ENCODE data around the gene RAI1.
"Not testable (repeated sequence)": the region's sequence is repeated elsewhere in the genome, so short reads cannot be mapped to it uniquely, and the experiment has no call there.

The RAI1 gene

DNA sequence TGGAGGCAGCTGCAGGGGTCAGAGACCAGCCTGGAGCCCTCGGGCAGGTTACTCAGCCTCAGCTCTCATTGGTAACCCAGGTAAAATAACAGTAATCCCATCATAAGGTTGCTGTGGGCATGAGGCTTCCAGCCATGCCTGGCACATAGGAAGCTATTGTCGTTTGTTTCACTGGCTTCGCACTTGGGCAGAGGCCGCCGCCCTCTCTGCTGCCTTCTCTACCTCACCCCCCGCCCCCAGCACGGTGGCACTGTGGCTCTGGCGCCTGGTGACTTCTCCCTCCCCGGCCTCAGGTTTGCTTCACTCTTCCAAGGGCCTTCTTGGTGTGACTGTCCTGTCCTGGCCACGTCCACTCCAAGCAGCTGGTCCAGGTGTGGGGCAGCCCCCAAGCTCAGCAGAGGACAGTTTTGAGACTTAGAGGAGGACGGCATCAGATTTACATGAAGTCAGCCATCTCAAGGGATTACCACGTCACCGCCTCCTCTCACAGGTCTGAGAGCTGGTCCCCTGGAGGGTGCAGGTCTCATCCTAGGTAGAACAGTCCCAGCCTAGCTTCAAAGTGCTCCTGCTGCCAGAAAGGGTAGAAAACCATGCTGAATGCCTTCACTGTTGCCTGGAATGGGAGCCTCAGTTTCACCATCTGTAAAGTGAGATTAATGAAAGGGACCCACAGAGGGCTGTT lies 120.7 kb downstream of the RAI1 start:
- Histone ChIP-seq H3K4me3 (ENCODE audit: low read length) (no peak overlapping the region), H3K27me3 (ENCODE audit: control insufficient read depth, insufficient read depth, low read length) (no peaks in the 10 kb centered on the region), H3K27ac (ENCODE audit: low read depth, low read length) (no peak overlapping the region), H3K9ac (ENCODE audit: low read length) (no peak overlapping the region), H3K36me3 (ENCODE audit: control insufficient read depth, insufficient read depth, low read length) (peaks cover 18% of the 10 kb centered on the region), H3K4me1 (ENCODE audit: control insufficient read depth, insufficient read depth, low read length) (no peaks in the 10 kb centered on the region)

DNA sequence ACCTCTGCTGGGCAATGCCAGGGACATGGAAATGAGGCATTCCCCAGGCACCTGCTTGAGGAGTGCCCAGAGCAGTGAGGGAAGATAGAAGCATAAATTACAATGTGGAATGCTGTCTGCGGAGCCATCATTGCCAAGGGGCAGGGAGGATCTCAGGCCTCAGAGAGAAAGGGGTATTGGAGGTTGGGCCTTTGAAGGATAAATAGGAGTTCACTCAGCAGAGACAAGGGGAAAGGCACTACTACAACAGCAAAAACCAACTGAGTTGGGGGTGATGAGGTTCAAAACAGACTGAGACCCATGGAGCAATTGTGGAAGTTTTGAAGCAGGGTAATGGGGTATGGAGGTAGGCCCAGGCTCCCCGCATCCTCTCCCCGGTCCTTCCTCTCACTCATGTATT lies 122.7 kb downstream of the RAI1 start:
- Histone ChIP-seq H3K9ac (ENCODE audit: low read length) (no peak overlapping the region), H3K4me3 (ENCODE audit: low read length) (no peak overlapping the region), H3K27ac (ENCODE audit: low read depth, low read length) (no peak overlapping the region), H3K4me1 (ENCODE audit: control insufficient read depth, insufficient read depth, low read length) (no peaks in the 10 kb centered on the region), H3K27me3 (ENCODE audit: control insufficient read depth, insufficient read depth, low read length) (no peaks in the 10 kb centered on the region), H3K36me3 (ENCODE audit: control insufficient read depth, insufficient read depth, low read length) (peaks cover 8% of the 10 kb centered on the region)

DNA sequence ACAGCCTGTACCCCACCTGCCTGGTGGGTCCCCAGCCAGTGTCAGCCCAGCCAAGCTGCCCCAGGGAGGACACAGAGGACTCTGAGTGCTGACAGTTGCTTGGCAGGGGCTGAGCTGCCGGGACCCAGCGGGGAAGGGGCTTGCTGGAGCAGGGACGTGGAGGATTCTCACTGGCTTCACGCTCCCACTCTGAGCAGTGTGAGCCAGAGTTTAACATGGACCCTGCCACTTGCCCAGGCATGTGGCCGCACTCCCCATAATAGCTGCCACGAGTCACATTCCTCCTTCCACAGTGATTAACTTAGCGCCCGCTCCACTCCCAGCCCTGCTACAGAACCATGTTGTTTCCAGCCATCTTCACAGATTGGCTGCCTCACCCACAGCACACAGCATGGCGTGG lies 124.3 kb downstream of the RAI1 start:
- H3K4me1 ChIP-seq (ENCODE audit: control insufficient read depth, insufficient read depth, low read length) = peaks cover 3% of the 10 kb centered on the region
- no peak overlapping the region for H3K9ac ChIP-seq (ENCODE audit: low read length)
- no peak overlapping the region for H3K4me3 ChIP-seq (ENCODE audit: low read length)
- peaks cover 4% of the 10 kb centered on the region for H3K36me3 ChIP-seq (ENCODE audit: control insufficient read depth, insufficient read depth, low read length)
- H3K27me3 ChIP-seq (ENCODE audit: control insufficient read depth, insufficient read depth, low read length) = no peaks in the 10 kb centered on the region
- no peak overlapping the region for H3K27ac ChIP-seq (ENCODE audit: low read depth, low read length)

DNA sequence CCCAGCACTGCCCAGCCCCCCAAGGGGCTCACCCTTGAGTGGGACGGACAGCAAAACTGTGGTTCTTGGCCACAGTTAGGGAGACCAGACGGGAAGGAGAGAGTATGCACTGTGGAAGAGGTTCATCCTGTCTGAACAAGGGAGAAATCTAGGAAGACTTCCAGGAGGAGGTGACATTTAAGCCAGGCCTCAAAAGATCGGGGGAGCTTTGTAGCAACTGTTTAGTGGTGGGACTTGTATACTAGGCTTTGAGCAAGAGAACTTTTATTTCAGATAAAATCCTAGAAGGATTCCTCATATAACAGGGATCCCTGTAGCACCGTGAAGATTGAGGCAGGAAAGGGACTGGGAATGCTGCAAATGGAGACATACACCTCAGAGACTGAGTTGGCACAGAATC lies 124.8 kb downstream of the RAI1 start:
- Histone ChIP-seq H3K27ac (ENCODE audit: low read depth, low read length) (no peak overlapping the region), H3K36me3 (ENCODE audit: control insufficient read depth, insufficient read depth, low read length) (peaks cover 4% of the 10 kb centered on the region), H3K4me3 (ENCODE audit: low read length) (no peak overlapping the region), H3K27me3 (ENCODE audit: control insufficient read depth, insufficient read depth, low read length) (no peaks in the 10 kb centered on the region), H3K4me1 (ENCODE audit: control insufficient read depth, insufficient read depth, low read length) (peaks cover 7% of the 10 kb centered on the region), H3K9ac (ENCODE audit: low read length) (no peak overlapping the region)

DNA sequence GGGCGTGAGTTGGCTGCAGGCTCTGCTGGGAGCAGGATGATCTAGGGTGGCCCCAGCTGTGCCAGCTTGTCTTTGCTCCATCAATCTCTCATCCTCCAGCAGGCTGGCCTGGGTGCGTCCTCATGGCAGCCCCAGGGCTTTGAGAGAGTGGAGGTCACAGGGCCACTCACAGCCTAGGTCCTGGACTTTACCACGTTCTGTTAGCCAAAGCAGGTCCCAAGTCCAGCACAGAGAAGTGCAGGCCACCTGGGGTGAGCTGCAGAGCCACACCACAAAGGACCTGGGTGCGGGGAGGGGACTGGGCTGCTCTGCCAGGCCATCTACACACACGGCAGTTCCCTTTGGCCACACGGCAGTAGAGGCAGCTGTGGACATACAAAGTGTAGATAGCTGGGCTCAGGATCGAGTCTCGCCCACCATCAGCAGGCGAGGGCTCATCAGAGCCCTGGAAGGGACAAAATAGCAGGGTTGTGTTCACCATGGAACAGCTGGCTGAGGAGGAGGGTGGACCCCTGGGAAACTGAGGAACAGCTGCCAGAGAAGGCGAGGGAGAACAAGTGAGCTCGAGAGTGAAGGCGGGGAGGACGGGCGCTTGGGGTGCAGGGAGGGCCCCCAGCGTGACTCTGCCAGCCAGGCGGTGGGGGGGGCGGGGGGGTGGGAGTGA lies 125.5 kb downstream of the RAI1 start:
- no peak overlapping the region for H3K9ac ChIP-seq (ENCODE audit: low read length)
- peaks cover 9% of the 10 kb centered on the region for H3K4me1 ChIP-seq (ENCODE audit: control insufficient read depth, insufficient read depth, low read length)
- no peaks in the 10 kb centered on the region for H3K27me3 ChIP-seq (ENCODE audit: control insufficient read depth, insufficient read depth, low read length)
- H3K36me3 ChIP-seq (ENCODE audit: control insufficient read depth, insufficient read depth, low read length) = peaks cover 4% of the 10 kb centered on the region
- H3K4me3 ChIP-seq (ENCODE audit: low read length) = no peak overlapping the region
- H3K27ac ChIP-seq (ENCODE audit: low read depth, low read length) = no peak overlapping the region

DNA sequence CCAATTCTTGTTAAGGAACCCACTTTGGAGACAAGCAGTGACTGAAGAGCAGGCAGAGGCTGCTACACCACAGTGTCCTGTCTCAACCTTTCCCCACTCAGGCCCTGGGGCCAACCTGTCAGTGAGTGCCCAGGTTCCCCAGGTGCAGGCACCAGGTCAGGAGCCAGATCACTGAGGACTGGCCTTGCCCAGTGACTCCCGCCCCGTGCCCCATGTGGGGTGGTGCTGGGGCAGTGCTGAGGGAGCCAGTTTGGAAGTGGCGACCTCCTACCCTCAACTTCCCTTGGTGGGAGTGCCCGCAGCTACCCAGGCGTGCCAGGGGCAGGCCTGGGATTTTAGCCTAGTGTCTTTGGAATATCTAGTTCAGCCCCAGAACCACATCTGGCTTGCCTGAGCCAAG lies 126.2 kb downstream of the RAI1 start:
- peaks cover 4% of the 10 kb centered on the region for H3K36me3 ChIP-seq (ENCODE audit: control insufficient read depth, insufficient read depth, low read length)

DNA sequence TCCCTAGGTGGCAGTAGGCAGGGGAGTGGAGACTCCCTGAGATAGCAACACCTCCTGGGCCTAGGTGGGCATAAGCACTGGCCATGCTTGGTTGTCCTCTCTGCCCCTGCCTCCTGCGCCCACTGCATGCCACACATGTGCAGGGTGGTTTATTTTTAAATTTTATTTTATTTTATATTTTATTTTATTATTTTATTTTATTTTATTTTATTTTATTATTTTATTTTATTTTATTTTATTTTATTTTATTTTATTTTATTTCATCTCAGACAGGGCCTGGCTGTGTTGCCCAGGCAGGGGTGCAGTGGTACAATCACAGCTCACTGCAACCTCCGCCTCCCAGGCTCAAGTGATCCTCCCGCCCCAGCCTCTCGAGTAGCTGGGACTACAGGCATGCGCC lies 126.9 kb downstream of the RAI1 start:
- not testable (repeated sequence) for H3K4me3 ChIP-seq (ENCODE audit: low read length); H3K9ac ChIP-seq (ENCODE audit: low read length); H3K27ac ChIP-seq (ENCODE audit: low read depth, low read length); H3K36me3 ChIP-seq (ENCODE audit: control insufficient read depth, insufficient read depth, low read length); H3K27me3 ChIP-seq (ENCODE audit: control insufficient read depth, insufficient read depth, low read length)
- H3K4me1 ChIP-seq (ENCODE audit: control insufficient read depth, insufficient read depth, low read length) = peaks cover 14% of the 10 kb centered on the region

More for the DNA sequence above, 126.2 kb downstream of the RAI1 start:
- Histone ChIP-seq H3K27me3 (ENCODE audit: control insufficient read depth, insufficient read depth, low read length) (no peaks in the 10 kb centered on the region), H3K4me1 (ENCODE audit: control insufficient read depth, insufficient read depth, low read length) (peaks cover 14% of the 10 kb centered on the region), H3K4me3 (ENCODE audit: low read length) (no peak overlapping the region), H3K9ac (ENCODE audit: low read length) (no peak overlapping the region), H3K27ac (ENCODE audit: low read depth, low read length) (no peak overlapping the region)

DNA sequence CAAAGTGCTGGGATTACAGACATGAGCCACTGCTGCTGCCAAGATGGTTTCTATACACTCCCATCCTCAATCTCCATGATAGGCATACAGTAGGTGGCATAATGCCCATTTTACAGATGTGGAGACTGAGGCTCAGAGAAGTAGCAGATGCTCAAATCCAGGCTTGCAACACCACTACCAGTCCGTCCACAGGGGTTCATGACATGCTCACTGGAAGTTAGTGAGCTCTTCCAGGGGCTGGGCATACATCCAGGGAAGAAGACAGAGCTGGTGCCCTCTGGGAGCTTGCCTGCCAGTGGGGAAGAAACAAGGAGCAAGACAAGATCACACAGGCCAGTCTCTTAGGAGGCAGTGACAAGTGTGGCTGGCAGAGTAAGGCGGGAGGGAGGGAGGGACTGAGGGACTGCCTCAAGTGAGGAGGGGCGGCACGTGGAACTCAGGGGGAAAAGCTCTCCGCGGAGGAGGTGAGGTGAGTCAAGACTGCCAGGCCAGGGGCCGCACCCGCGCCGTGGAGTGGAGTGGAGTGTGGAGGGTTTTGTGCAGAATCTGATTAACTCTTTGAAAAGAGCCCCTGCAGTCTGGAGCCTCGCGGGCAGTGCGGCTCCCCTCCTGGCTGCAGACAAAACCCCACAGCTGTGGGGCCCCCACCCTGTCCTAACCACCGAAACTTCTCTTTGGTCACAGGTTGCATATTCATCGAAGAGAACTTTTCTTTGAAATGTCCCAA lies 127.6 kb downstream of the RAI1 start:
- Histone ChIP-seq H3K36me3 (ENCODE audit: control insufficient read depth, insufficient read depth, low read length) (peaks cover 8% of the 10 kb centered on the region), H3K27ac (ENCODE audit: low read depth, low read length) (no peak overlapping the region), H3K27me3 (ENCODE audit: control insufficient read depth, insufficient read depth, low read length) (no peaks in the 10 kb centered on the region), H3K4me3 (ENCODE audit: low read length) (no peak overlapping the region), H3K4me1 (ENCODE audit: control insufficient read depth, insufficient read depth, low read length) (peaks cover 14% of the 10 kb centered on the region), H3K9ac (ENCODE audit: low read length) (no peak overlapping the region)

DNA sequence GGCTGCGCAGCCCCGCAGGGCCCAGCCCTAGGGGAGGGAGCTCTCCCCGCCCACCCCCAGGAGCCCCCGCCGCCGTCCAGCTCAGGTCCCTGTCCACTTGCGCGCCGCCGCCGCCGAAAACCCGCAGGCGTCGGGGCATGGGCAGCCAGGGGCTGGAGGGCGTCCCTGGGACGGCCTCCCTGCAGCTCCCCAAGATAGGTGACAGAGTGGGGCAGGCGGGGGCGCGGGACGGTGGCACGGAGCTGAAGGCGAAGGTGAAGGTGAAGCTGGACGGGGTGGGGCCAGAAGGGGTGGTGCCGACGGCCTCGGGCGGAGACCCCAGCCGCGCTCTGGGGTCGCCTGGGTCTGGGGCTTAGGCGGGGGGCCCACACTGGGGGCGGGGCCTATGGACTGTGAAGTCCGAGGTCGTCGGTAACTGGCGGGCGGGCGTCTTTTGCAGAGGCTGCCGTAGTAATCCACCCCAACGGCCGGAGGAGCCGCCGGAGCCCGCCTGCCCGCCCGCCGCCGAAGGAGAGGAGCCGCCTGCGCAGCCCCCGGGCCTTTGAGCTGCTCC lies 128.3 kb downstream of the RAI1 start:
- peak overlapping the region; percentile 76 for H3K27ac ChIP-seq (ENCODE audit: low read depth, low read length)
- H3K4me3 ChIP-seq (ENCODE audit: low read length) = peak overlapping the region; percentile 26
- peaks cover 14% of the 10 kb centered on the region for H3K4me1 ChIP-seq (ENCODE audit: control insufficient read depth, insufficient read depth, low read length)
- H3K36me3 ChIP-seq (ENCODE audit: control insufficient read depth, insufficient read depth, low read length) = peaks cover 11% of the 10 kb centered on the region
- no peak overlapping the region for H3K9ac ChIP-seq (ENCODE audit: low read length)
- H3K27me3 ChIP-seq (ENCODE audit: control insufficient read depth, insufficient read depth, low read length) = no peaks in the 10 kb centered on the region

DNA sequence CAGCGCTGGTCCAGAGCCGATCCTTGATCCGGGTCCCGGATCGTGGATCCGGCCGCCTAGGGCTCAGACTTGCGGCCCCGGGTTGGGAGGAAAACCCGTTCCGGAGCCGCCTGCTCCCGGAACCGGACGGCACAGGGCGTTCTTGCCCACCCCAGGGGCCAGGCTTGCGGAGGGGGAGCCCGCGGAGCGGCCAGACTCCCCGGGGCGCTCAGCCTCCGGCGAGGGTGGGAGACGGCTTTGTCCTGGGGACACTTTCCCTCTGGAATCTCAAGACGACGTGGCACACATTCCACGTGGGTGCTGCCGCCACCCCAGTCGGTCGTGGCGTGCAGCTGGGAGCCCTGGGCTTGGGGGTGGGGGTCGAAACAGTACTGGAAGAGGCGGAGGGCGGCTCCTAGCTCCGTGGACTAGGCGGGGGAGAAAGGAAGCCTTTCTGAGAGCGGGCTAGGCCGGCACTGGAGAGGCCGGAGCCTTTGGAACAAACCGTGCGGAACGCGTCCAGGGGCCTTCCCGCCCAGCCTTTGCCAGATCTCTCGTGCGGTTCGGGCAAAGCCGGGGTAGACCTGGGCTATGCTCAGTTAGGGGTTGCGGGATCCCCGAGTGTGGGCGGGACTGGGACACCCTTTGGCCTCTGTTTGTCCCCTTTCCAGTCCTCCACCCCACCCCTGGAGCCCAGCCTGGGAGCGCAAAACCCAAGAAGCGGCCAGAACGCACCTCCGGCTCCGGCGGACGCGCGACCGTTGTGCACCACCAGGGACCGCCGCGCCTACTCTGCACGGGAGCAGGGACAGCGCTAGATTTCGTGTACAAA lies 129.0 kb downstream of the RAI1 start:
- H3K4me1 ChIP-seq (ENCODE audit: control insufficient read depth, insufficient read depth, low read length) = peaks cover 14% of the 10 kb centered on the region
- peak overlapping the region; percentile 24 for H3K4me3 ChIP-seq (ENCODE audit: low read length)
- H3K27ac ChIP-seq (ENCODE audit: low read depth, low read length) = peak overlapping the region; percentile 76
- H3K27me3 ChIP-seq (ENCODE audit: control insufficient read depth, insufficient read depth, low read length) = no peaks in the 10 kb centered on the region
- H3K9ac ChIP-seq (ENCODE audit: low read length) = no peak overlapping the region
- peaks cover 9% of the 10 kb centered on the region for H3K36me3 ChIP-seq (ENCODE audit: control insufficient read depth, insufficient read depth, low read length)

DNA sequence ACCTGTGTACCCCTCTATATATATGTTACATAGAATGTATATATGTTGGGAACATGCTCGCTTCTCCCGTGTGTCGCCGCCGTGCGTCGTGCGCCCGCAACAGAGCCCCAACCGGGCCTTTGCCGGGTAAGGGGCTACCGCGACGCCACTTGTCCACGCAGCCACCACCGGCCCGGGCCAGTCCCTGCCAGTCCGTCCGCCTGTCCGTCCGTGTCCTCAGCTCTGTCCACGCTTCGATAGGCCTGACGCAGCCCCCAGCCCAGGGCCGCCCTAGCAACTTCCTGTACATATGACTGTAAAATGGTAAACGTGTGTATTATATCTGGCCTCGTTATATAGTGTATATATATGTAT lies 129.6 kb downstream of the RAI1 start:
- Histone ChIP-seq H3K4me3 (ENCODE audit: low read length) (no peak overlapping the region), H3K27me3 (ENCODE audit: control insufficient read depth, insufficient read depth, low read length) (no peaks in the 10 kb centered on the region), H3K9ac (ENCODE audit: low read length) (no peak overlapping the region), H3K4me1 (ENCODE audit: control insufficient read depth, insufficient read depth, low read length) (peaks cover 14% of the 10 kb centered on the region), H3K36me3 (ENCODE audit: control insufficient read depth, insufficient read depth, low read length) (peaks cover 11% of the 10 kb centered on the region), H3K27ac (ENCODE audit: low read depth, low read length) (peak overlapping the region; percentile 76)

All from rectal smooth muscle tissue (tissue), 1 donor.